Inflammatory macrophage treated with lipopolysaccharide for 1 hour (primary cell): Measurements from ENCODE around the gene DHH.
"Not testable (repeated sequence)": the region's sequence is repeated elsewhere in the genome, so short reads cannot be mapped to it uniquely, and the experiment has no call there.

Source experiments
- DNase-seq, 2 donors: peaks; one replicate each; pipeline ENCODE4 v3.0.0-alpha.2; 2020 to 2022

Gene DHH

DNA sequence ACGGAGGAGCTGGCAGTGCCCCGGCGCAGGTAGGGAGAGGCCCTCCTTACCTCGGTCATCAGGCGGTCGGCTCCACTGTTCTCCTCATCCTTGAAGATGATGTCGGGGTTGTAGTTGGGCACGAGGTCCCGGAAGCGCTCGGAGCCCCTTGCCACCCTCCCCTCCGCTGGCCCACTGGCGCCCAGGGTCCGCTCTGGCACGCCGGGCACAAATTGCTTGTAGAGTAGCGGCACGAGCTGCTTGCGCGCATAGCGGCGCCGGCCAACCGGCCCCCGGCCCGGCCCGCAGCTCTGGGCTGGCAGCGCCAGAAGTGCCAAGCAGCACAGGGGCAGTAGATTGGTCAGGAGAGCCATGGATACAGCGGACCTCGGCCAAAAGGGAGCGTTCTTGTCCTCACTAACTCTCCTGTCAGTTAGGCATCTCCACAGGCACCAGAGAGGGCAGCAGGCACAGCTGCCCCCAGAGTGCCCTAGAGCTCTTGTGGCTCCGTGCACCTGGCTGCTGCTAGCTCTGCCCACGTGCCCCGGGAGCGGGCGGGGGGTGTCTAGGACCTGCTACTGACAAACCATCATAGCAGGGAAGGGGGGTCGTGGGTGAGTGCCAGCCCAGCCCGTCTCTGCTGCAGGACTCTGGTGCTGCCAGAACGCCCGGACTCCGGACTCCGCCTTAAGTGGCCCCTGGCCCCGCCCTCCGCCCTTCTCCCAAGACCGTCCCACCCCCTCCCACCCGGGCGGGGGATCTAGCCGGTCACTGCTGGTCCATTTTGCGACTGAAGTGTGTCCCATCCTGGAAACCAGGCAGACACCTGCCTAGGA is at the start of gene DHH:
Gene DHH (minus strand): TSS at position 642 of the 815 bp plus-strand sequence. CDS start 289 bp downstream, at position 353.
- no peak for DNase-seq

DNA sequence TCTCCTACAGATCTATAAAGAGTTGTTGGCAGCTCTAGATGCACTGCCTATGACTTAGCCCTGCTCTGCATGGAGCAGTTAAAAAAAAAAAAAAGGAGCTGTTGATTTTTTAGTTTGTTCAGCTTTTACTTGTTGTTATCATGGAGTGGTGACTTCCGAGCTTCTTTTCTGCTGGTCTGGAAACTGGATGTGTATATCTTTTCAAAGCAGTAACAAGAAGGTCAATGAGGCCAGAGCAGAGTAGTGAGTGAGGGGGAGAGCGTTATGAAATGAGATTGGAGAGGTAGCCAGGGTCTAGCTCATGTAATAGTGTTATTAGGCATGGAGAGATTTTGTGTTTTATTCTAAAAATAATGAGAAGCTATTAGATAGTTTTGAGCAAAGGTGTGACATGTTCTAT is 49.8 kb upstream of the DHH start:
- no peak for DNase-seq

DNA sequence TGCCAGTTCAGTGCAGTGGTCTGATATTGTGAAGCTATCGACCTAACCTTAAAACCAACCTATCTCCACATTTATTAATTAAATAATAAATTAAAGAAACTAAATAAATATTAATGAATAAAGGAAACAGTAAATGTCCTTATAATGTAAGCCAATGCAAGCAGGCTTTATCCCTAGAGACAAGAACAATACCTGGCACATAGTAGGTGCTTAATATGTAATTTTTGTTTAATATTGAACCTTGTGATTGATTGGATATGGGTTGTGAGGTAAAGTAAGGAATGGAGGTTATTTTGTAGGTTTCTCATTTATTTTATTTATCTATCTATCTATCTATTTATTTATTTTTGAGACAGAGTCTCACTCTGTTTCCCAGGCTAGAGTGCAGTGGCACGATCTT is 44.4 kb upstream of the DHH start:
- no peak for DNase-seq

DNA sequence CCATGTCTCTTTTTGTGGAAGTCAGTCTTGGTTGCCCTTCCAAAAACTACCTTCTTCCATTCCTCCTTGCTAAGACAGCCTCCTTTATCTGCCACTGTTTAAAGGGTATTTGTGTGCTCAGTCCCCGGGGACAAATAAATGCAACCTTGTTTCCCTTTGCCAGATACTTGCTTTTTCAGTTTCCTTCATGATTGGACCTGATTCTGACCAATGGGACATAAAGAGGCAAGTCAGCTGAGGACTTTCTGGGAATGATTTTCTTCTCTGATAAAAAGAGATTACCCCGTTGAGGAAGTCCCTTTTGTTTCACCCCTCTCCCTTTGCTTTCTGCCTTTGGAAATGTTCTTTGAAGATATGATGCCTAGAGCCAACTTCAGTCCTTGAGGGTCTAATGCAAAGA is 44.0 kb upstream of the DHH start:
- no peak for DNase-seq

DNA sequence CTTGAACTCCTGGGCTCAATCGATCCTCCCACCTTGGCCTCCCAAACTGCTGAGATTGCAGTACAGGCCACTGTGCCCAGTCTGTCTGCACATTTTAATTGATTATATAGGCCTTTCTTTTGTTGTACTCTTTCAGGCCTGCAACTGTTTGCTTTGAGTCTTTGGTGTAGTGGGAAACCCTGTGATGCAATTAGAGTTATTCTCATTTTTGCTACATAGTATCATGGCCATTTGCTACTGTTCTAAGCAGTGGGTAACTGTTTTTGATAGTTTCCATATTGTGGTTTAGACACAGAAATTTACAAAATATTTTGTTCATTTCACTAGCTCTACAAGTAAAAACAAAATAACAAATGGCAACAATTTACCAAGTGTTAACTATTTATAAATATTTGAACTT is 42.9 kb upstream of the DHH start:
- no peak for DNase-seq

DNA sequence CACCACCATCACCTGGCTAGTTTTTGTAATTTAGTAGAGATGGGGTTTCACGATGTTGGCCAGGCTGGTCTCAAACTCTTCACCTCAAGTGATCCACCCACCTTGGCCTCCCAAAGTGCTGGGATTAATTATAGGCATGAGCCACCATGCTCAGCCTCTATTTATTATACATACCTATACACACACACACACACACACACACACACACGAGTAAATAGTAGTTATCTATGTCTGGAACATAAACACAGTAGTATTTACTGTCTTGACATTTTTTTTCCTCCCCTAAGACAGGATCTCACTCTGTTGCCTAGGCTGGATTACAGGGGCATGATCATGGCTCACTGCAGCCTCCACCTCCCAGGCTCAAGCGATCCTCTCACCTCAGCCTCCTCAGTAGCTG is 42.4 kb upstream of the DHH start:
- DNase-seq, result not testable (repeated sequence)

DNA sequence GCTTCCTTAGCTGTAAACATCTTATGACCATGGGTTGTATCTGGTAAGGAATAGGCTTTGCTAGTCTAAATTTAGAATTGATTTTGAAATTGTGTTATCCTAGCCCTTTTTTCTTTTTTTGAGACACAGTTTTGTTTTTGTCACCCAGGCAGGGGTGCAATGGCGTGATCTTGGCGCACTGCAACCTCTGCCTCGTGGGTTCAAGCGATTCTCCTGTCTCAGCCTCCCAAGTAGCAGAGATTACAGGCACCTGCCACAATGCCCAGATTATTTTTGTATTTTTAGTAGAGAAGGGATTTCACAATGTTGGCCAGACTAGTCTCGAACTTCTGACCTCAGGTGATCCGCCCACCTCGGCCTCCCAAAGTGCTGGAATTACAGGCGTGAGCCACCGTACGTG is 39.0 kb upstream of the DHH start:
- no peak for DNase-seq

DNA sequence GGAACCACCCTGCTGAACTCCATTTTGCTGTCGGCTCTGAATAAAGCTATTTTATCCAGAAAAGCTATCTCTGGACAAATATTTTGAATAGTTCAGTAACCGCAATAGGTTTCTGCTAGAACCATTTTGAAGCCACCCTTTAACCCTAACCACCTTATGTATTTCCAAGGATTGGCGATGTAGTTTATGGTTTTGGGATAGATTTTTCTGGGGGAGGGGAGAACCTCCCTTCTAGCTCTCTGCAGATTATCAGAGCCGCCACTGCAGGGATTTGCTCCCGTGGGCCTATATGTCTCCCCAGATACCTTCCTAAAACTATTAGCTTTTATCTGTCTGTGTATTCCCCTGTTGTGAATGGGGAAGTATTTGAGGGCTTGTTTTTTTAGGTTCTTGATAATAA is 38.4 kb upstream of the DHH start:
- DNase-seq, result no peak

DNA sequence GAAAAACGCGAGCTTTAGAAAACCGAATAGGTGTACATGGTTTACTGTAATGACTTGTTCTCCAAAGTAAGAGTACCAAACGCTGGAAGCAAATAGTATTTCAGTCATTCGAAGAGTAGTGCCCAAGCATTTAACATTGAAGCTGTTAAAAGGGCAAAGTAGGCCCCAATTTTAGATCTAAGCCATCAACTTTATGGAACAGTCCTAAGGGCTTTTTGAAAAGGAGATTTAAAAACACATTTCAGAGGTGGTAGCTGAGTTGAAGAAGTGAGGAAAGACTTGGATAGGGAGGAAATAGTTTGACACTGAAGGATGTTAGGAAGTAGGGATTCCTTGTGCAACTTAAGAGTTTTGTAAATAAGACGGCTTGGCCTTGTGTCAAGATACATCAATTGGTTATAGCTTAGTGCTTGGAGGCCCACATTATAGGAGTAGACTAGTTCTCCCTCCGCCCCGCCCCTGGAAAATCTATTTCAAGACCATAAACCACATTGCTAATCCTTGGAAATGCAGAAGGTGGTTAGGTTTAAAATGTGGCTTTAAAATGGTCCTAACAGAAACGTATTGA is 37.4 kb upstream of the DHH start:
- peak in 1 of 2 donors; percentile 54 for DNase-seq

DNA sequence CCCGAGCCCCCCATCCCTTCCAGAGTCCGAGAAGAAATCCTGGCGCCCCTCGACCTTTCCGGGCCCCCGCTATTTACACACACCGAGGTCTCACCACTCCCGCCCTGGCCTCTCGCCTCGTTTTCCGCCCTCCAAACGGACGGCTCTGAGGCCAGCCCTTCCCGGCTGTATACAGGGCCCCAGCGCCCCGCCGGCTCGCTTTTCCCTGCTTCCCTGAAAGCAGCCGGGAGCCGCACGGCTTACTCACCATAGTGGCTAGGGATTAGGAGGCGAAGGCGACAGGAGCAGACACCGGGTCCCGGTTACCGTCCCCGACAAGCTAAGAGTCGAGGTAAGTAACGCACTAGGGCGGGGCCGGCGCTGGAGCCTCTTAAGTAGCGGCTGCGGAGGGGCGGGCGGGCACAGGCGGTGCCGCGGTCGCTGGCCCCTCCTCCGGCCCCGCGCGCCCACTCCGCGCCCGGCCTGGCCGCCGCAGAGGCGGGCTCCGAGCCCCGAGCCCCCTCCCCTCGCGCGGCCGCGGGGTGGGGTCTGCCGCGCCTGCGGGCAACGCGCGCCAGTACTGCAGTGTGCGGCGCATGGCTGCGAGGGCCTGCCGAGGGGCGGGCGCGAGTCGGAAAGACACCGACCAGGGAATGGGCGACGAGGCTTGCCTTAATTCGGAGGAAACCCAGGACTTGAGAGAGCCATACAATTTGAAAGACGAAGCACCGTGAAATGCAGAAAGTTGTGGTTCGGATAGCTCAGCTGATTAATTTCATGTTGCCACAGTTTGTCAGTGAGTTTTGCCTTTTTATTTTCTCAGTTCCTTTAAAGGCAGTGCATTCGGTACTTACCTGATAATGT is 36.7 kb upstream of the DHH start, which contains the start of gene TUBA1B:
Gene TUBA1B (minus strand): TSS at position 345 of the 843 bp plus-strand sequence. CDS start 95 bp downstream, at position 250.
- peak; percentile 77 to 91 for DNase-seq

DNA sequence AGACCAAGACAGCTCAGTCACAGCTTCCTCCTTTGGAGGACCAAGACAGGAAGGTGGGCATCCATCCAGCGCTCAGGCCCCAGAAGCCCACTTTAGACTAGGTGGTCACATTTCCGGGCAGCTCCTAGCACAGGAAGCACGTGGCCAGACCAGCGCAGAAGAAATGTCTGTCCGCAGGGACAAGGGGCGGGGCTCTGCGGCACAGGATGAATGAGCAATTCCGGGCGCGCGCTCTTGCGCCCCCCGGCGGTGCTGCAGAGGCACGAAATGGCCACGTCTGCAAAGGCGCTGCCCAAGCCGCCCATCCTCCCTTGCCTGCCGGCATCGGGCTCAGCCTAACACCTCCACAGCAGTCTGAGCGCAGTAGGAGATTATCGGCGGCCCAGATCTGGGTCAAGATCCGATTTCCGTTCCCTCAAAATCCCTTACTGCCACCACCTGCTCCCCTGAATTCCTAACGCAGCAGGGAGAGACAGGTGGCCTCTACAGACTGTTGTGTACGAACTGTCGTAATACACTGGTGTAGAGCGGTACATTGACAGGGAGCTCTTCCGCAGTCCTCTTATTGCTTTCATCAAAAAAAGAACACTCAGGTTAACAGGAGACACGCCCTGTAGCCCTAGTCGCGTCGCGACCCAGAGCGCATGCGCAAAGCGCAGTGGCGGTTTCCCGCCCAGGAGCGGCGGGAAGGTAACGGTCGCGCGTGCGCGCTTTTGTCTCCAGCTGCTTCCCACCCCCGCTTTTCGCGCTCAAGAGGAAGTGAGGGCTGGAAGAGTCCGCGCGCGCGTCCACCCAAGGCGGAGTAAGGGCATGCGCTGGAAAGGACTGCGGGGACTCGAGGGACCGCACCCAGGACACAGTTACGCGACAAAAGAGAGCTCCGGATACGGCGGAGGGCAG is 35.8 kb upstream of the DHH start:
- DNase-seq, result peak; percentile 97 to 98

DNA sequence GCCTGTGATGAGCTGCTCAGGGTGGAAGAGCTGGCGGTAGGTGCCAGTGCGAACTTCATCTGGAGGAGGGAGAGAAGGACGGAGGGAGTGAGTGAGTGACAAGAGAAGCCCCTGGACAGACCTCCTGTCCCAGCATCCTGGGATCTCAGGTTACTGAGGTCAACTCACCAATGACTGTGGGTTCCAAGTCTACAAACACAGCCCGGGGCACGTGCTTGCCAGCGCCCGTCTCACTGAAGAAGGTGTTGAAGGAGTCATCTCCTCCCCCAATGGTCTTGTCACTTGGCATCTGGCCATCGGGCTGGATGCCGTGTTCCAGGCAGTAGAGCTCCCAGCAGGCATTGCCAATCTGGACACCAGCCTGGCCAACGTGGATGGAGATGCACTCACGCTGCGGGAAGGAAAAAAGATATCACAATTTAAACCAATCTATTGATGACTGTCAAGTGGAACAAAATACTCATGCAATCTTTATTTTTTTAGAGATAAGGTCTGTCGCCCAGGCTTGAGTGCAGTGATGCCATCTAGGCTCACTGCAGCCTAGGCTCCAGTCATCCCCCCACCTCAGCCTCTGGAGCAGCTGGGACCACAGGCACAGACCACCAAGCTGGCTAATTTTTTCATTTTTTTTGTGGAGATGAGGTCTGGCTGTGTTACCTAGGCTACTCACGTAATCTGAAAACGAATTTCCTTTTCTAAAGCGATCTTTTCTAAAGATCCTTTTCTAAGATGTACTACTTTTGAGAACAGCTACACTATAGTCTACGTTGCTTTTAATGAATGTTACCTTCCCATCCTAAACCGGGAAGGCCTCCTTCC is 34.9 kb upstream of the DHH start:
- DNase-seq, result no peak

DNA sequence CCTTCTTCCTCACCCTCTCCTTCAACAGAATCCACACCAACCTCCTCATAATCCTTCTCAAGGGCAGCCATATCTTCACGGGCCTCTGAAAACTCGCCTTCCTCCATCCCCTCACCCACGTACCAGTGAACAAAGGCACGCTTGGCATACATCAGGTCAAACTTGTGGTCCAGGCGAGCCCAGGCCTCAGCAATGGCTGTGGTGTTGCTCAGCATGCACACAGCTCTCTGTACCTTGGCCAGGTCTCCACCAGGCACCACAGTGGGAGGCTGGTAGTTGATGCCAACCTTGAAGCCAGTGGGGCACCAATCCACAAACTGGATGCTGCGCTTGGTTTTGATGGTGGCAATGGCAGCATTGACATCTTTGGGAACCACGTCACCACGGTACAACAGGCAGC is 33.4 kb upstream of the DHH start:
- DNase-seq, result not testable (repeated sequence)

DNA sequence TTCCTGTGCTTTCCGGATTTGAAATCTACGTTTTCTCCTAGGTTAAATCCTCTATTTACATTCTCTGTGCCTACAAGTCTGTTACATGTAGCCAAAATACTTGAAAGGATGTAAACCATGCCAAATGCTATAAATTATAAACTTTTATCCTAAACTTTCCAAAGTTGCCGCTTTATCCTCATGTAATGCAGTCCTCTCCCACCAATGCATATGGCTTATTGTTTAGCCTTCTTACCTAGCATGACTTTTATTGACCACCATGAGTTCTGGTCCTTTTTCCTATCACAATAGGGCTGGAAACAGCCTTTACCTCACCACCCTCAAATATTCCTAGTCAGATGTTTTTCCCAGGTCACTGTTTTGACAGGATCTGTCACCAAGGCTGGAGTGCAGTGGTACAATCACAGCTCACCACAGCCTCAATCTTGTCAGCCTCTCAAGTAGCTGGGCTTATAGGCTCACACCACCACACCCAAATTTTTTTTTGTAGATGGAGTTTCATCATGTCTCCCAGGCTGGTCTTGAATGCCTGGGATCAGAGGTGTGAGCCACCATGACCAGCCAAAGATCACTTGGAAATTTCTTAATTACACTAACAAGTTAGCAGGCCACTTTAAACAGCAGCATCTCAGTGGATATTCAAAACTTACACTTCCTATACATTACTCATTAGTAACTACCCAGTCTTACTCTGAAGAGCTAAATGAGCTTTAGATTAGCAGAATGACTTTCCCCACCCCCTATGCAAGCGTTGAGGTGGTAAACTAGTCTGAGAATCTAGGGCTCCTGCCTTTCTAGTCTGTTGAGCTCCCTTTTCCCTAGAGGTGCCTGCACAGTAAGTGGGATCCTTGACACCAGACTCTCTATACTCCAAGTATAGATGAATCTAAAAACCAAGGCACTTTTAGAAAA is 32.5 kb upstream of the DHH start:
- DNase-seq, result no peak

DNA sequence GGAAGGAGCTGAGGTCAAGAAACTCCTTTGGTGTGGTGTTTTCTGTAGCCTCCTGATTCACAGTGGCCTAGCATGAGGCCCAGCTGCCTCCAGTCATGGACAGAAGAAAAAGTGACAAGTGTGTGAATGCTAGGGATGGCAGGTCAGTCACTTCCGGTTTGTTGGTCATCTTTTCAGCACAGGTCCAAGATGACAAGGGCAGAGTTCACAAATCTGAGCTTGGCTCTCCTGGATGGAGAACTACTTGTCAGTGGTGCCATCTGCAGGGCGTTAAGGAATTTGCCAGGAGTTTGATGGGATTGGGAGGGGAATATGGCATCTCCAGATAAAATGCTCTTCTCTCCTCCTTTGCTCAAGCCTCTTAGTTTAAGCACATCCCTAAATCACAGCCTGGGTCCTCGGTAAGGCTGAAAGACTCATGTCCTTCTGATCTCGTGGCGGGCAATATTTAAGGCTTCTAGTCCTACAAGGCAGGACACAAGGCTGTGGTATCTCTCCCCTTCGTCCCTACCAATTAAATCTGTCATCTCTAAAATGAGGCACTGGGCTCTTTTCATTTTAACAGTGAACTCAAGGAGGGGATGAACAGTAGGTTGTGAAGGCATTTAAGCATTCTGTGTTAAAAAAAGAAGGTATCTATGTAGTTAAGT is 26.6 kb upstream of the DHH start:
- peak; percentile 43 to 65 for DNase-seq

DNA sequence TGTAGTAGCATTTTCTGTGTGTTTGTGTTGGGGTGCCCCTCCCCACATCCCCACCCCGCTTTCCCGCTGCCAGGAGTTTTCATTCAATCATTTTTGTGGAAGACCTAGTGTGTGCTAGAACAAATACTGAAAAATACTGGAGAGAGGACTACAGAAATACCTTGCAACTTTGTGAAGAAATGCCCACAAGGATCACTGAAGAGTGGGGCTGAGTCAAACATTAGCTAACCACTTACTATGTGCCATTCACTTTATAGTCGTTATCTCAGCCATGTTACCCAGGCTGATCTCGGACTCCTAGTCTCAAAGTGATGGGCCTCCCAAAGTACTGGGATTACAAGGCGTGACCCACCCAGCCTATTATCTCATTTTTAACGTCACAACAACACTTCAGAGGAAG is 16.6 kb upstream of the DHH start:
- DNase-seq, result no peak

DNA sequence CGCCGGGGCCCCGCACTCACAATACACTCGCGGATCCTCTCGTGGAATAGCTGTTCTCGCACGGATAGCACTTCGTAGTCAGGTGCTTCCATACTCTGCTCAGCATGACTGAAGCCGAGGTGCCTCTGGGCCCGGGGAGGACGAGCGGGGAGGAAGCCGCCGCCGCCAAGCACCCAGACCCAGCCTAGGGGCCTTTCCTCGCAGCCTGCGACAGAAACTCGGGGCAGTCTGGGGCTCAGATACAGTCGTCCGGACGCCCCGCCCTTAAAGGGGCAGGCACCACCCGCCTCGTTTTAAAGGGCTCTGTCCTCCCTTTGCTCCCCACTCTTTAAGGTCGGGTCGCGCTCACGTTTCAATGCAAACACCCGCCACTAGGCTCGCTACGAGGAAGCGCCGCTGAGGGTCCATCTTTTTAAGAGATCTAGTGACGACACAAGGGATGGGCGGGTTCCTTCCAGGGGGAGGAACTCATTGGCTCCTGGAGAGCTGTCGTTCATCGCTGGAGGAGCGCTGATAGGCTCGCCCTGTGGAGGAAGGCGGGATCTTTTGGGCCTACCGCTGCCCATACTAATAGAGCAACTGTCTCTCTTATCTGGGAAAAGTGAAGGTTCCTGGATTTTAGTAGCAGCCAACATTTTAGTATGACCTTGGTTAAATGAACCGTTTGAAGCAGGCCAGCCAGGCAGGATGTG is 16.0 kb upstream of the DHH start, which contains the start of gene LMBR1L:
Gene LMBR1L (minus strand): TSS at position 384 of the 692 bp plus-strand sequence. CDS start 292 bp downstream, at position 92.
- peak; percentile 97 to 100 for DNase-seq

DNA sequence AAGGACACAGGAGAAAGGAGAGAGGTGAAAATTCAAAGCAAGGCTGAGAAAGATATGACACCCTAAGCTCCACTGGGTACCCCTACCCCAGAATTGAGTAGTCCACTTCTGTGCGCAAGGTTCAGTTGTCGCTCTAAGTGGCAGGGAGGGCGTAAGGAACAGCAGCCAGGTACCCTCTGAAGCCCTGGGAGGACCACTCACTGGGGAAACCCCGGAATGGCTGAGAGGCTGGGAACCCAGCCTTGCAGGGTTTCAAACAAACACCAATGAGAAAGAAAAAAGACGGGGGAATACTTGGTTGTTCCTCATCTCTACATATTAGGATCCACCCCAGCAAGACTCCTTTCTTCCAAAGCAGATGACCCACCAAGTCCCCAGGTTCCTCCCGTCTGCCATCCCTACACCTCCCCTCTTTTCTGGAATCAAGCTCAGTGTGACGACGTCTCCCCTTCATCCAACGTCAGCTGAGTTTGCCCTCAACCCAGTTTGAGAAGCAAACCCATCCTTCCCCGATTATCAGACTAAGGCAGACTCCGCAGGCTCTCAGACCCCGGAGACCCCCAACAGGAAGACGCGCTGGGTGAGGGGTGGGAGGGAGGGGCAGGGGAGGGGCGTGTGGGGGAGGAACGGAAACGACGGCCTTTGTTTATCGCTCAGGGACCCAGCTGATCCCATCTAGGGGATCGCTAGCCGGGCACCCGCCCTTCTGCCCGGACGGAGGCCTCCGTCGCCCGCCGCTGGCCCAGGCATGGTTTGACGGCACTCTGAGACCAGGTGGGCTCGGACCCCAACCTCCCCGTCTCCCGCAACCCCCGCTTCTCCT is 15.3 kb upstream of the DHH start:
- DNase-seq, result no peak
